Umbilical cord (tissue), 2 donors: Measurements from ENCODE around the gene GUCY1B1. TPM values are rescaled to one million over a fixed set of nuclear protein-coding genes. Genes with fewer than 3 reads are reported as not detected.
"Not testable (repeated sequence)": the region's sequence is repeated elsewhere in the genome, so short reads cannot be mapped to it uniquely, and the experiment has no call there.

Experiments used
- DNase-seq: peaks from one replicate; pipeline ENCODE4 v3.0.0-alpha.2; 2015; ENCODE audit warnings: low spot score
- total RNA-seq: library from RNA; depleted of rRNA; stranded (reverse); fragments of >200 nt; gene quantifications from one replicate; pipeline ENCODE4 v1.2.3, GENCODE V29; 2014; ENCODE audit warnings: low replicate concordance; ENCODE audit not compliant: insufficient read depth

Gene GUCY1B1
- total RNA-seq, 1 donor from 2014 or later = 53.9 TPM

DNA sequence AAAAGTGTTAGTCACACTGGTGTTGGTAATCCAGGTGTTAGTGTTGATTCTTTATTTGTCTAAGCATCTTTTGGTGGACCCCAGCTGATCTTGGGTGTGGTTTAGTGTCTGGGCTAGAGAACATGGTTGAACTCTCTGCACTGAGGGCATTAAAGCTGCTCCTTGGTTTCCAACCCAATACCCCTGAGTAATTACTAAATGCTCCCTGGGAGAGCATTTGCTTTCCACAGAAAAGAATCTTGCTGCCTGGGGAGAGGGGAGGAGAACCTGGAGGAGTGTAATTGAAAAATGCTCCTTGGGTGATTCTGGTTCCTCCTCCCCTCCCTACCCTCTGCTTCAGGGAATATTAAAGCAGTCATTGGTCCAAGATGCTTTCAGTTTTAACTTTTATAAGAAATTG, 3.1 kb downstream of the GUCY1B1 start:
- no peak for DNase-seq

DNA sequence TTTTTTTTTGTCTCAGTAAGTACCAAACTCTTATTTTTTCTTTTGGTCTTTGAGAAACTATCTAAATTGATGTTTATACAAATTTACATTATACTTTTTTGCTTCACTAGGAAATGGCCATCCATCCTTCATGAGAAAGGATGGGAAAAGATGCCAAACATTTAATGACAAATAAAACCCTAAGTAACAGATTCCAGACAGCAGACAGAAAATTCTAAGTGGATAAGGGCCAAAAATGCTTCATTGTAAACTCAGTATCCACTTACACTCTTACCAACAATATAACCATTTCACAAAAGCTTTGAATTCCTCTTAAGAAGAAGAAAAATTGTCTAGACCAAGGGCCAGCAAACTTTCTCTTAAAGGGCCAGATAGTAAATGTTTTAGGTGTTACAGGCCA, 3.5 kb downstream of the GUCY1B1 start:
- DNase-seq = peak; percentile 32

DNA sequence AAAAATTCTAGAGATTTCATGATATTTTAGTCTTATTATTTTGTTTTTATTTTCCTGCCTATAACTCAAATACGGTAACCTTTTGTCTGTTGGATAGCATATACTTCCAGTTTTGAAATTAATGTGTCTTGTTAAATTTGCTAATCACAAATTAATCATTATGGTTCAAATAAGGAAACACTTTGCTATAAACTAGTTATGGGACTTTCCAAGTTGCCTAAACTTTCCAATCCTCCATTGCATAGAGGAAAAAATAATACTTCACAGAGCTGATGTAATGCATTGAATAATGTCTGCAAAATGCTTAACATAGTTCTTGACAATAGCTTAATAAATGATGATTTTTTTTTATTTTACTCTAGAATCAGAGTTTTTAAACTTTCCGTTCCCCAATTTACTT, 4.7 kb downstream of the GUCY1B1 start:
- no peak for DNase-seq

DNA sequence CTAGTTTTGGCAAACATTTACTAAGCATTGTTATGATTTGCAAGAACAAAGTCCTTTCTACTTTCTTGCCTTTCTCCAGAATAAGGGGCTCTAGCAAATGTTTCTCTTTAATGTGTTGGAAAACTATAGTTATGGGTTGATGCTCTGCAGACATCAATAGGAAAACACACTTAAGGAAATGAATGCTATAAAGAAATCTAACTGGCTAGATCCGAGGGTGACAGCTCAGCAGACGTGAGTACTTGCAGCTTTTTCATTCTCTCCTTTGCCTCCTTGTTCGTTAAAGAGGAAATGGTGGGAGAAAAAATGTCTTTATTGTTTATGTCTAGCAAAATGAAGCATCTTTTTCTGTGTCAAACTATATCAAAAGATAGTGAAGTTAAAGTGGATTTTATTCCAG, 6.3 kb downstream of the GUCY1B1 start:
- no peak for DNase-seq

DNA sequence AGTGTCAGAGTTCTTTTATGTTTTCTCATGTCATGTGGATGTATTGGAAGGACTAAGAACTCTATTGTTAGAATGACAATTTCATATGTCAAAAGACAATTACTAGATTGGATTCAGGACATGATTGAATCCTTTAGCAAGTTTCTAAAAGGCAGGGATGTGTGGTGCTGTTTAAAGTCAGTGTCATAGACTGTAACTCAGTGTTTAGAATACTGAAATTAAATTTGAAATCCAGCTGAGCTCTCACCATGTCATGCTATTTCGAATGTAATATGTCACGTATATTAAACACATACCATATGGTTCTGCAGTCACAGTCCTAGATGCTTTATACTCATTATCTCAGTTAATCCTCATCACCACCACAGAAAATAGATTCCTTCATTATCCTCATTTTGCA, 7.8 kb downstream of the GUCY1B1 start:
- no peak for DNase-seq

DNA sequence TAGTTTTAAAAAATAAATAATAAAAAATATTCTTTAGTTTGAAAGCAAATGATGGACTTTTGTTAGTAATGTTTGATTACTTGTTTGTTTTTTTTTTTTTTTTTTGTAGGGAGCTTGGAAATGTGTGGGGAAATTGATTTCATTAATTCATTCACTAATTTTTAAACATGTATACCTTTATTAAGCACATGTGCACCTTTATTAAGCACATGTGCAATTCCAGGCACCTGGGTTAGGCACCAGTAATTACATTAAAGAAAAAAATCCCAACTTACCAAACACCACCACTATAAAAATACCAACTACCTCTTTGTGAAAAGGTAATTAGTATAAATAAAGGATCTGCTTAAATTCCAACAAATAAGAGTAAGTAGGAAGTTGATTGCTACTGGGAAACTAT, 9.5 kb downstream of the GUCY1B1 start:
- DNase-seq = no peak

DNA sequence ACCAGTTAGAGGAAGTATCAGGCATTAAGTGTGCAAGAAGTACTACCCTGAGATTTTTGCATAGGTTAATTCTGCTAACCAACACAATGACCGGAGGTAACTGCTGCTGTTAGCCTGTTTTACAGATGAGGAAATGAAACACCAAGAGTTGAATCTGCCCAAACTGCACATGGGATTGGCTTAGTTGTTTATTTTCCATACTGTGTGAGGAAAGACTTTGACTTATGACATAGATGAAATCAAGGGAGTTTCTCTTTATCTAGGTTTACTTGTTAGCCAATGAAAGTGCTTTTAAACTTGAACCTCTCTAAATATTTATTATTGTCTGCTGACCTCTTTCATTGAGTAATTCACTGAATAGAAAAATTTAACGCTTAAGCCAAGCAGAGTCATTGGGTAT, 10.3 kb downstream of the GUCY1B1 start:
- no peak for DNase-seq

DNA sequence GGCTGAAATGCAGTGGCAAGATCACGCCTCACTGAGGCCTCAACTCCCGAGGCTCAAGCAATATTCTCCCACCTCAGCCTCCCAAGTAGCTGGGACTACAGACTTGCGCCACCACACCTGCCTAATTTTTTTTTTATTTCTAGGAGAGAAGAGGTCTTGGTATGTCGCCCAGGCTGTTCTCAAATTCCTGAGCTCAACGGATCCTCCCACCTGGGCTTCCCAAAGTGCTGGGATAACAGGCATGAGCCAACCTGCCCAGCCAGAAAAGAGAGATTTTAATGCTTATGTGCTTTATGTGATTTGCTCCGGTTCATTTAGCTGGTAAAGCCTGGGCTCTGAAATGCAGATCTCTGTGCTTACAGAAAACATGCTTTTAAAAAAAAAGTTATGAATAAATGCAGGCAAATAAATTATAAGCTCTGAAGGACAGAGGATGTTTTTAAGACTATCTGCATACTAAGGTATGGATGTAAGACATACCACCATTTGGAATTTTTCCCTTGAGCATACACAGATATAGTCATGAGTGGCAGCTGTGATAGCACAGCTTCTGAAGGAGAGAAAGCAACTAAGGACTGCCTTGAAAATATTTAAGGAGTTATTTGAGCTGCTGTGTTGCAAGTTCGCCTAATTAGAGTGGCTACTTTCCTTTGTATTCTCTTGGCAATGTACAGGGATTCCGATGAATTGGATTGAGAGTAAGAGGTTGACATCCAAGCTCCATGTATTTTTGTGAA, 13.8 kb downstream of the GUCY1B1 start:
- DNase-seq = peak; percentile 35

DNA sequence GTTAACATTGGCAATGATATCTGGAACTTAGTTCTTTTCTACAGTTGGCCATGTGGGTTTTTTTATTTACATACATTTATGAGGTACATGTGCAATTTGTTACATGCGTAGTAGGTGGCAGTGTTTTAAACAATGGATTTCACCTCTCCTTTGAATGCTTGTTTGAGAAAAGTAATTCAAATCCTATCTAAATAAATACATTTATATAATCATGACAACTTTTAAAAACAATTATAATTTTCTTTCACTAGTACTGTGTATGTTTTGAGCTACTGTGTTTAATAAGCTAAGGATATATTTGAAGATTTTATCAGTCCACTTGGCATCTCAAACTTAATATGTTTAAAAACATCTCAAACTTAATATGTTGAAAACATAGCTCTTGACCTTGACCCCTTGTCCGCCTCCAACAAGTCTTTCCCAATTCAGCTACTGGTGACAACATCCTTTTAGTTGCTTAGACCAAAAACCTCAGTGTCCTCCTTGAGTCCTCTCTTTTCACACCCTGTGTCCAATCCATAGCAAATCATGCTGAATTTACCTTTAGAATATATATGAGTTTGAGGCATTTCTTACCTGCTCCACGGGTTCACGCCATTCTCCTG, 14.5 kb downstream of the GUCY1B1 start:
- no peak for DNase-seq

DNA sequence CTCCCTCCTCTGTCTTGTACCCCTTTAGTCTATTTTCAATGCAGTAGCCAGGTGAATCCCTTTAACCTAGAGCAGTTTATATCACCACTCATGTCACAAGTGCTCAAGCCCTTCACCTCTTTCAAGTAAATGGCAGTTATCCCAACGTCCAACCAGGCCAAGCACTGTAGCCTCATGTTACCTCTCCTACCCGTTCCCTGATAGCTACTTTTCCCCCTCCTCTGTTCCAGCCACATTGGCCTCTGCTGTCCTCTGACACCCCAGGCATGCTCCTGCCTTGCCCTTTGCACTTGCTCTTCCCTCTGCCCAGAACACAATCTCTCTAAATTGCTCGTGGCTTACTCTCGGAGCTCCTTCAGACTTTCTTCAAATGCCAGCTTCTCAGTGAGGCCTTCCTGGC, 15.2 kb downstream of the GUCY1B1 start:
- no peak for DNase-seq

DNA sequence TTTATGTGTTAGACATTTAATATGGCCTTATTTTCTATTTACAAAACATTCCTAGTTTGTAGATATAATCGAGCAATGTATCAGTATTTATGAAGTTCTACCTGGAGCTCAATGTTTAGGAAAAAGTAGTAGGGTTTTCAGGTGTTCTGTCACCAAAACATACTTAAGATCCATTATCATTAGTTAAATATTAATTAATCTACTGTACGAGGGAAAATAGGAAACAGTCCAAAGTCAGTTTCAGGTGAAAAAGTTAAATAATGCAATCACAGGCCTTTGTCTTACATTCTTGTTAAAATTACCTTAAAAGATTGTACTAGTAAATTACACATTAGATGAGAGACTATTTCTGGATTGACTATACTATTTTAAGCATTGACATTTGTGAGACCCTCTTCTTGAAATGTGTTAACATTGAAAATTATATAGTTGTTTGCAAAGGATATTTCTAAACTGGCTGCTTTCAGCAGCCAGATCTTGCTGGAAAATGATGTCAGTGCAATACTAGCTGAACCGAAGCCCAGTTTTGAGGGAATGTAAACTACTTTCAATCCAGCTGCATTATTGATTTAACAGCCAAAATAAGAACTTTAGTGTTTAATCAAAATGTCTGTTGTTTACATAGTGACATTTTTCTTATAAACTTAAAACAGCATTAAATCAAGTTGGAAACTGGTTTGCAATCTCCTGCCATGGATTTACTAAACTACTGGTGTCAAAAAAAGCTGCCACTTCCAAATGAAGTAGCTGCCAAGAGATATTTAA, 19.3 kb downstream of the GUCY1B1 start:
- DNase-seq = peak; percentile 38

DNA sequence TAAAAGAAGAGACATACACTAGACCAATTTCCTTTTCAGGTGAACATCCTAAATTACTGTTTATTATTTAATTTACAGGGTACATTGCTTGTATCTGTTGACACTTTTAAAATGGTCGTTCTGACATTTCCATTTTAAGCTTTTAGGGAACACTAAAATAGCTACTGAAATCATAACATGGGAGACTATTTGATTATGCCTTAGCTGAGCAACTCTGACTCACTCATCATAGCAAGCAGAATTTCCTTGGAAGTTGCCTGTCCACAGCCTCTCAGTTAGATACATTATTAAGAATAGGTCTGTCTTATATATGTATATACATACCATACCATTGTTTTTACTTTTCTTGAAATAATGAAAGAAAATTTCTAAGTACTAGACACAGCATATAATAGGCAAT, 22.0 kb downstream of the GUCY1B1 start:
- DNase-seq = no peak

DNA sequence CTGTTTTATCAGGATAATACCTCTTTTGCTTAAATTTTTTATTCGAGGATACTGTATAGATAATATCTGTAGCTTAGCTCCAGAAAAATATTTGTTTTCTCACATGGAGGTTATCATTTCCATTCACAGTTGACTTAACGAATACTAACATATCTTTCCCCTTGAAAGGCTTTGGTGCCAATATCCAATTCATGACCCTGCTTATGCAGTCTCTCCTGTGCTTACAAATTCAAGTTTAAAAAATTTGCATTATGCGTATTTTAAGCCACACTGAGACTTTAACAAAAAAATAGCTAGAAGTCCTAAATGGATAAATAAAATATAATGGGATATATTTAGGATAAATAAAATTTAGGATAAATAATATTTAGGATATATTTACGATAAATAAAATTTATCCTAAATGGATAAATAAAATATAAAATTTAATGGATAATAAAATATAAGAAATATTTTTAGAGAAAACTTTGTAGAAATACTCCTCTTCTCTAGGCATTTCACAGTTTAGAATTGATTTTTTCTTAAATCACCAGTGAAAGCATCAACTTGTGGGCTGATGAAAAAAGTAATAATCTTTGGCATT, 22.5 kb downstream of the GUCY1B1 start:
- DNase-seq = no peak

DNA sequence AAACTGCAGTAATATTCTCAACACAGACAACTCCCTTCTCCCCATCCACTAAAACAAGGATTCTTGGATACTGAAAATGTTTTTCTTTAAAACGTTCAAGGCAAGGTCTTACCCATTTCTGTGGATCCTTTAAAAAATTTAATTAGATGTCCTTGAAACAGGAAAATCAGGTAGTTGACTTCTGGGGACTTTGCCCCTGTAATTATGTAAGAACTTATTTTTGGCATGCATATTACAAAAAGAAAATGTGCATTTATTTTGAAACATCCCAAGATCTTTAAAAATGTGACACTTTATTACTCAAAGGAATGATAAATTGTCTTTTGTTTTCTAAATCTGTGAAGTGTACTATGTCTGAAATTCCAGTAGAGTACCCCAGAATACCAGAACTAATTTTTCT, 25.8 kb downstream of the GUCY1B1 start:
- DNase-seq = no peak

DNA sequence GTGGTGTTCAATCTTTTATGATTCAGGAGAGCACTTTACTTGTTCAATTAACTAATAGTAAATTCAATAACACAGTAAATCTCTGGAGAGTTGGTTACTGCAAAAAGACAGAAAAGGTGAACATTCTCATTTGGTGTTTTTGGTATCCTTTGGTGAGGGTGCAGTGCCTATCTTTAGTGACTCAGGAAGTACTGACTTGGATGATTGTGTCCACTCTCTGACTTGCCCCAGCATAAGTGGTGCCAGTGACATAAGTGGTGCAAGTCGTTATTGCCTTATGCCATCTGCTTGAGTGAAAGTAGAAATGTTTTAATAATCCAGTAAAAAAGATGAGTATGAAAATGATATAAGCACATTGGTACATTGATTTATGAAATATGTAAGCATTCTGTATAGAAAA, 27.0 kb downstream of the GUCY1B1 start:
- DNase-seq = no peak

DNA sequence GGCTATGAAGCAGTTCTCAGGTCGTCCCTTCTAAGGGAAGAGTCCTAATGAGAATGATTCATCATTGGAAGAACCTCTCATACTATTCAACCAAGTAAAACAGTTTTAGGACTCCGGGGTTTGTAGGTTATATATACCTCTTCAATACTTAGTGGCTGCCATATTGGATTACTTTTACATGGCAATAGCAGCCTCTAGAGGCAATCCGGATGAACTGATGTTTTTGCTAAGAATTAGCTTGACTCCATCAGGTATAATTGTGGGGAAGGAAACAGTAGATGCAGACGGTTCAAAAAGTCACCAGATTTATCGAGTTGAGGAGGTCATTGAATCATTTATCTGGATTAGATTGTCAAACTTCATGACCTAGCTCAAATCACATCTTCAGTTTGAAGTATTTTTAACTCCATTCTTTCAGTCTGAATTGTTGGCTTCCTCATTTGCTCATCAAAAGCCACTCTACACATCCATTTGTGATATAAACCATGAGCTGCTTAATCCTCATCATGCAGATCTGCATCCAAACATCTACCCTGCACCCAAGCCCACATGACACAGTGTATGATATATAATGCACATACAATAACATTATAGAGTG, 28.4 kb downstream of the GUCY1B1 start:
- DNase-seq = peak; percentile 65

DNA sequence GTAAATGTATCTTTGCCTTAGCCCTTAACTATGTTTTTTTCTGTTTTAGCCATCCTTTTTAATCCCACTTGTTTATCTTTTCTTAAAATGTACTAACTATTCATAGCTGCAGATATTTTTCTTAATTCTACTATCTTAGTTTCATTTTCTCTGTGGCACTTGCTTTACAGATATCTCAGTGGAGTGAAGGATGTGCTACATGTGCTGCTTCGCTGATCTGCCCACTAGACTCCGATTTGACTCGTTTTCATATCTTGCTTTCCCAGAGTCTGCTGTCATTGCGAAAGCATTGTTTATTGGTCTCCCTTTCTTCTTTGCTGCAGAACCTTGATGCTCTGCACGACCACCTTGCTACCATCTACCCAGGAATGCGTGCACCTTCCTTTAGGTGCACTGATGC, 30.6 kb downstream of the GUCY1B1 start:
- no peak for DNase-seq

DNA sequence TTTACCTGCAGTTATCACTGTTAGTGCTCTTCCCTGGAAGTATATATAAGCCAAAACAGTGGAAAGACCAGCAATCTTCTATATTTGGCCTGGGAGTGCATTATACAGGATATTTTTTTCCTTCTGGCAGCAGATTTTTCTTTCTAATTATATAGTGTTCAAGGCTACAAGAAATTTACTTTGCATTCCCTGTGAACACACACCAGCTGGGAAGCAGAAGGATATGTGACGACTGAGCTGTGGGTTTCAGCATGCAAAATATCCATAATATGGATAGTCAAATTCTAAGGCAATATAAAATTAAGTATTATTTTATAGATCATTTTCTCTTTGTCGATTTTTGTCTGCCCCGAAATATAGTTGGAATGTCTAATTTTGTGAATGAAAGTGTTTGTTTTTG, 31.2 kb downstream of the GUCY1B1 start:
- DNase-seq = no peak

DNA sequence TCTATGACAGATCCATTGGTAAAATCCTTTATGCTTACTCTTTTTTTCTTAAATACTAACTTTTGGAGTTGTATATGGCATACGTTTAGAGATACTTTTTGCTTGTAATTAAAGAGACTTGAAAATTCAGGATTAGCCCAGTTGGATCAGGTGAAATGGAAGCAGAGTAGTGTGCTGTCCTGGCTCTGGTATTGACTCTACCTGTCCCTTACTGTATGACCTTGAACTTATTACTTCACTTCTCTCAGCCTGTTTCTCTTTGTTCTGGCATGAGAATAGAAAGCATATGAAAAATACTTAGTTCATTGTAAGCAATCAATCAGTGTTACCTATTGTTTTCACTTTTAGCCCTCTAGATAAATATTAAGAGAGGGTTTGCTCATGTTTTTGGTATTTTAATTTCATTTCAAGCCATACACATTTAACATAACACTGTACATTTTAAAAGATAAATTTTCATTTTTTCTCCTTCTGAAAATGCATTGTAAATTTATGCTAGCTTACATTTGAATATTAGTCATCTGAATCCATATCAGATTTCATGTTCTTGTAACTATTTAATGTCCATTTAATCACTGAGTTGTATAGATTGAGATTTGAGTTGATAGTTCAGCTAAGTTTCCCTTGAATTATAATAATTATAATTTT, 35.9 kb downstream of the GUCY1B1 start:
- DNase-seq = no peak

DNA sequence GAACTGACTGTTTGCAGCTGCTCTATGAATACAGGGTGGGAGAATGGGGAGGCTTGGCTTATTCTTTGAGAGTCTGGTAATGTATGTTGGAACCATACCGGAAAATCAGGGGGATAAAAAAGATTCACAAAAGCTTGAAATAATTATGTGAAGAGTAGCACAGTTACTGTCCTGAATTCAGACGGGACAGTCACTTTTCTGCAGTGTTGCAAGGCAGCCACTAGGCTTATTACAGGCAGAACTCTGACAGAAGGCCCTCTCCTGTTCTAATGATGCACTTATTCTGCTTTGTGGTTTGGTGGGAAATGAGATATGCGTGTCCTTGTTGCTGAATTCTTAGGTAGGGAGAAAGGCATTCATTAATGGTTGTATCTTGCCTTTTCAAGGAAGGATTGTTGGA, 37.2 kb downstream of the GUCY1B1 start:
- DNase-seq = no peak

DNA sequence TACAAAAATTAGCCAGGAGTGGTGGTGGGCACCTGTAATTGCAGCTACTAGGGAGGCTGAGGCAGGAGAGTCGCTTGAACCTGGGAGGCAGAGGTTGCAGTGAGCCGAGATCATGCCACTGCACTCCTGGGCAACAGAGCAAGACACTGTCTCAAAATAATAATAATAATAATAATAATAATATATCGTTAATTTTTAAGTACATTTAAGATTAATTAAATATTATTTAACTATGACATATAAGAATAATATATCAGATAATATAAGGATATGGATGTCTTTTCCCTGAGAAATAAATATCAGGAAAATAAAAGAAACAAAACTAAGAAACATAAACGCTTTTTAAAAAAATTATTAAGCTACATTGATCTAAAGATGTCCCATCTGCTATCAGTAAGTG, 38.8 kb downstream of the GUCY1B1 start:
- not testable (repeated sequence) for DNase-seq
